ENCODE measurements around the gene POLE3. TPM values are rescaled to one million over a fixed set of nuclear protein-coding genes. Genes with fewer than 3 reads are reported as not detected.
"Not testable (repeated sequence)": the region's sequence is repeated elsewhere in the genome, so short reads cannot be mapped to it uniquely, and the experiment has no call there.

Gene POLE3
- total RNA-seq, result 74.1 TPM

GRCh38 chr9:113410207-113410864, at the start of gene POLE3, which contains the start of gene C9orf43:
Gene POLE3 (minus strand): TSS chr9:113410675. CDS start chr9:113410293, 382 bp downstream.
Gene C9orf43 (plus strand): TSS chr9:113410747. CDS start chr9:113413494, 2,747 bp downstream.
- Histone ChIP-seq H3K4me3 (ENCODE audit: low read length) (peak within 1 kb of the TSS; percentile 69), H3K4me1 (ENCODE audit: insufficient read depth, low read length) (peaks cover 40% of the 10 kb centered on the region), H3K27me3 (ENCODE audit: insufficient read depth, low read length) (no peaks in the 10 kb centered on the region), H3K9me3 (ENCODE audit: low read depth, low read length) (no peaks in the 10 kb centered on the region)

GRCh38 chr9:113456235-113456634, 45.8 kb upstream of the POLE3 start:
- Histone ChIP-seq H3K4me1 (ENCODE audit: insufficient read depth, low read length) (peaks cover 14% of the 10 kb centered on the region), H3K9me3 (ENCODE audit: low read depth, low read length) (no peaks in the 10 kb centered on the region), H3K27me3 (ENCODE audit: insufficient read depth, low read length) (no peaks in the 10 kb centered on the region), H3K4me3 (ENCODE audit: low read length) (no peak overlapping the region)

GRCh38 chr9:113454914-113455761, 44.7 kb upstream of the POLE3 start:
- H3K27me3 ChIP-seq (ENCODE audit: insufficient read depth, low read length), result no peaks in the 10 kb centered on the region
- H3K9me3 ChIP-seq (ENCODE audit: low read depth, low read length), result no peaks in the 10 kb centered on the region
- H3K4me1 ChIP-seq (ENCODE audit: insufficient read depth, low read length), result peaks cover 14% of the 10 kb centered on the region
- H3K4me3 ChIP-seq (ENCODE audit: low read length), result no peak overlapping the region

- Histone ChIP-seq H3K9me3 (ENCODE audit: low read depth, low read length) (no peaks in the 10 kb centered on the region), H3K27me3 (ENCODE audit: insufficient read depth, low read length) (no peaks in the 10 kb centered on the region), H3K4me1 (ENCODE audit: insufficient read depth, low read length) (peaks cover 14% of the 10 kb centered on the region), H3K4me3 (ENCODE audit: low read length) (no peak overlapping the region)
Observed at GRCh38 chr9:113452113-113452605, 41.7 kb upstream of the POLE3 start.

GRCh38 chr9:113449376-113449775, 38.9 kb upstream of the POLE3 start:
- H3K4me3 ChIP-seq (ENCODE audit: low read length), result no peak overlapping the region
- H3K4me1 ChIP-seq (ENCODE audit: insufficient read depth, low read length), result no peaks in the 10 kb centered on the region
- no peaks in the 10 kb centered on the region for H3K9me3 ChIP-seq (ENCODE audit: low read depth, low read length)
- H3K27me3 ChIP-seq (ENCODE audit: insufficient read depth, low read length), result no peaks in the 10 kb centered on the region

GRCh38 chr9:113446323-113446740, 35.9 kb upstream of the POLE3 start:
- H3K4me1 ChIP-seq (ENCODE audit: insufficient read depth, low read length), result no peaks in the 10 kb centered on the region
- no peaks in the 10 kb centered on the region for H3K27me3 ChIP-seq (ENCODE audit: insufficient read depth, low read length)
- H3K4me3 ChIP-seq (ENCODE audit: low read length), result no peak overlapping the region
- no peaks in the 10 kb centered on the region for H3K9me3 ChIP-seq (ENCODE audit: low read depth, low read length)

GRCh38 chr9:113444736-113445135, 34.3 kb upstream of the POLE3 start:
- no peaks in the 10 kb centered on the region for H3K27me3 ChIP-seq (ENCODE audit: insufficient read depth, low read length)
- no peaks in the 10 kb centered on the region for H3K9me3 ChIP-seq (ENCODE audit: low read depth, low read length)
- H3K4me1 ChIP-seq (ENCODE audit: insufficient read depth, low read length), result no peaks in the 10 kb centered on the region
- H3K4me3 ChIP-seq (ENCODE audit: low read length), result no peak overlapping the region

GRCh38 chr9:113437716-113438115, 27.2 kb upstream of the POLE3 start:
- H3K4me1 ChIP-seq (ENCODE audit: insufficient read depth, low read length); H3K27me3 ChIP-seq (ENCODE audit: insufficient read depth, low read length); H3K4me3 ChIP-seq (ENCODE audit: low read length); H3K9me3 ChIP-seq (ENCODE audit: low read depth, low read length): not testable (repeated sequence)

- no peaks in the 10 kb centered on the region for H3K9me3 ChIP-seq (ENCODE audit: low read depth, low read length)
- H3K27me3 ChIP-seq (ENCODE audit: insufficient read depth, low read length), result no peaks in the 10 kb centered on the region
- H3K4me1 ChIP-seq (ENCODE audit: insufficient read depth, low read length), result no peaks in the 10 kb centered on the region
- no peak overlapping the region for H3K4me3 ChIP-seq (ENCODE audit: low read length)
Observed at GRCh38 chr9:113436728-113437515, 26.4 kb upstream of the POLE3 start.

GRCh38 chr9:113431191-113431590, 20.7 kb upstream of the POLE3 start:
- Histone ChIP-seq H3K4me3 (ENCODE audit: low read length) (no peak overlapping the region), H3K9me3 (ENCODE audit: low read depth, low read length) (no peaks in the 10 kb centered on the region), H3K4me1 (ENCODE audit: insufficient read depth, low read length) (peaks cover 5% of the 10 kb centered on the region), H3K27me3 (ENCODE audit: insufficient read depth, low read length) (no peaks in the 10 kb centered on the region)

GRCh38 chr9:113428062-113428615, 17.7 kb upstream of the POLE3 start:
- Histone ChIP-seq H3K4me1 (ENCODE audit: insufficient read depth, low read length) (peaks cover 9% of the 10 kb centered on the region), H3K9me3 (ENCODE audit: low read depth, low read length) (no peaks in the 10 kb centered on the region), H3K4me3 (ENCODE audit: low read length) (no peak overlapping the region), H3K27me3 (ENCODE audit: insufficient read depth, low read length) (no peaks in the 10 kb centered on the region)

GRCh38 chr9:113427629-113428028, 17.2 kb upstream of the POLE3 start:
- Histone ChIP-seq H3K4me3 (ENCODE audit: low read length) (no peak overlapping the region), H3K4me1 (ENCODE audit: insufficient read depth, low read length) (peaks cover 9% of the 10 kb centered on the region), H3K27me3 (ENCODE audit: insufficient read depth, low read length) (no peaks in the 10 kb centered on the region), H3K9me3 (ENCODE audit: low read depth, low read length) (no peaks in the 10 kb centered on the region)

GRCh38 chr9:113426701-113427100, 16.2 kb upstream of the POLE3 start:
- Histone ChIP-seq H3K4me1 (ENCODE audit: insufficient read depth, low read length) (peaks cover 9% of the 10 kb centered on the region), H3K9me3 (ENCODE audit: low read depth, low read length) (no peaks in the 10 kb centered on the region), H3K4me3 (ENCODE audit: low read length) (no peak overlapping the region), H3K27me3 (ENCODE audit: insufficient read depth, low read length) (no peaks in the 10 kb centered on the region)

GRCh38 chr9:113425072-113425471, 14.6 kb upstream of the POLE3 start:
- Histone ChIP-seq H3K27me3 (ENCODE audit: insufficient read depth, low read length) (no peaks in the 10 kb centered on the region), H3K9me3 (ENCODE audit: low read depth, low read length) (no peaks in the 10 kb centered on the region), H3K4me1 (ENCODE audit: insufficient read depth, low read length) (peaks cover 9% of the 10 kb centered on the region), H3K4me3 (ENCODE audit: low read length) (no peak overlapping the region)

Data from mononuclear cell (primary cell).